ENCODE results near the gene AGAP3. TPM values are rescaled to one million over a fixed set of nuclear protein-coding genes. Genes with fewer than 3 reads are reported as not detected.

AGAP3 gene
- total RNA-seq, 4 donors from 2014 or later = 34.6 to 53.0 (median 47.9) TPM

GRCh38 chr7:151053096-151053495 is 33.2 kb upstream of the AGAP3 start:
- TF ChIP-seq CTCF (IDR thresholded peaks at IDR 0.05) = no peak
- DNase-seq (ENCODE audit: low spot score) = no peak
- ATAC-seq (ENCODE audit: low FRiP score) = no peak

- ATAC-seq (ENCODE audit: low FRiP score) (no peak), DNase-seq (ENCODE audit: low spot score) (no peak)
- TF ChIP-seq CTCF (IDR thresholded peaks at IDR 0.05) = no peak
Observed at GRCh38 chr7:151053751-151054150, 32.5 kb upstream of the AGAP3 start.

GRCh38 chr7:151056283-151056665 is 30.0 kb upstream of the AGAP3 start:
- ATAC-seq (ENCODE audit: low FRiP score) = no peak
- no peak for DNase-seq (ENCODE audit: low spot score)
- no peak for TF ChIP-seq CTCF (IDR thresholded peaks at IDR 0.05)

GRCh38 chr7:151056666-151057505 is 29.4 kb upstream of the AGAP3 start:
- DNase-seq (ENCODE audit: low spot score) (no peak), ATAC-seq (ENCODE audit: low FRiP score) (no peak)
- TF ChIP-seq CTCF (IDR thresholded peaks at IDR 0.05) = no peak

GRCh38 chr7:151057506-151057988 is 28.7 kb upstream of the AGAP3 start, which contains the start of gene CDK5:
CDK5 (minus strand) TSS chr7:151057897; CDS start chr7:151057848, 49 bp downstream.
- TF ChIP-seq CTCF (IDR thresholded peaks at IDR 0.05) = no peak
- DNase-seq (ENCODE audit: low spot score) (no peak), ATAC-seq (ENCODE audit: low FRiP score) (no peak)

GRCh38 chr7:151057989-151058780 is 28.1 kb upstream of the AGAP3 start:
- TF ChIP-seq CTCF (IDR thresholded peaks at IDR 0.05) = no peak
- ATAC-seq (ENCODE audit: low FRiP score) = peak; percentile 86
- peak; percentile 91 for DNase-seq (ENCODE audit: low spot score)

Measured in omental fat pad (tissue), 4 donors.